Measurements from ENCODE around the gene GSG1L.

GRCh38 chr16:27977966-27978365, 85.5 kb downstream of the GSG1L start:
- TF ChIP-seq POLR2A (IDR thresholded peaks at IDR 0.05; ENCODE audit: low read depth, low read length) (no peak), POLR2AphosphoS5 (IDR thresholded peaks at IDR 0.05; ENCODE audit: low read depth, low read length) (no peak), TAF1 (IDR thresholded peaks at IDR 0.05; ENCODE audit: low read depth, low read length) (no peak), SPI1 (IDR thresholded peaks at IDR 0.05; ENCODE audit: low read depth, low read length) (no peak)
